IPS-20b (cell line): ENCODE data around the gene KRT85.

ENCODE experiments used
- H3K27ac ChIP-seq: one replicate; pipeline ENCODE4 v1.5.1; 2013; ENCODE audit warnings: low read length
- H3K27me3 ChIP-seq: 2 replicates; pipeline ENCODE4 v1.6.1; 2013; ENCODE audit warnings: mild to moderate bottlenecking, low read length, inconsistent platforms; ENCODE audit not compliant: insufficient read depth
- H3K36me3 ChIP-seq: 2 replicates; pipeline ENCODE4 v1.6.1; 2013; ENCODE audit warnings: low read depth, mild to moderate bottlenecking, inconsistent platforms, low read length, moderate library complexity; ENCODE audit not compliant: insufficient read depth
- H3K4me1 ChIP-seq: 2 replicates; pipeline ENCODE4 v1.6.1; 2013; ENCODE audit warnings: mild to moderate bottlenecking, control low read depth, inconsistent platforms, low read length, moderate library complexity; ENCODE audit not compliant: insufficient read depth
- H3K4me3 ChIP-seq: 2 replicates; pipeline ENCODE4 v1.5.1; 2013; ENCODE audit warnings: mild to moderate bottlenecking, low read length, inconsistent platforms
- H3K9ac ChIP-seq: 2 replicates; pipeline ENCODE4 v1.6.1; 2013; ENCODE audit warnings: low read depth, mild to moderate bottlenecking, inconsistent platforms, low read length, moderate library complexity
- H3K9me3 ChIP-seq: 2 replicates; pipeline ENCODE4 v1.6.1; 2013; ENCODE audit warnings: mild to moderate bottlenecking, low read depth, low read length, inconsistent platforms; ENCODE audit not compliant: insufficient read depth

KRT85 gene

DNA sequence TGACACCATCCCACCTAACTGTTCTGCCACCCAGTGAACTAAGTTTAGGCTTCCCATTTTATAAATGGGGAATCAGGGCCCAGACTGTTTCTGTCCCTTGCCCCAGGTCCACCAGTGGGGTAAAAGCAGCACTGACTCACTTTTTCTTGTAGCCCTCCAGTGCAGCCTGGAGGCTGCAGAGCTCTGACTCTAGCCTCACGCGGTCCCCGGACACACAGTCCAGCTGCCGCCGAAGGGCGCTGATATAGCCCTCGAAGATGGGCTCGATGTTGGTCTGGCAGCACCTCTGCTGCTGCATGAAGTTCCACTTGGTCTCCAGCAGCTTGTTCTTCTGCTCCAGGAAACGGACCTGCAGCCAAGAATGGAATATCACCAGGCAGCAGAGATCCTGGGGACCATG is 36.3 kb upstream of the KRT85 start:
- Histone ChIP-seq H3K27me3 (no peaks in the 10 kb centered on the region), H3K9ac (no peak overlapping the region), H3K36me3 (no peaks in the 10 kb centered on the region), H3K27ac (no peak overlapping the region), H3K9me3 (no peaks in the 10 kb centered on the region), H3K4me1 (peaks cover 3% of the 10 kb centered on the region; the same call in 1 of the 2 replicates), H3K4me3 (no peak overlapping the region)

DNA sequence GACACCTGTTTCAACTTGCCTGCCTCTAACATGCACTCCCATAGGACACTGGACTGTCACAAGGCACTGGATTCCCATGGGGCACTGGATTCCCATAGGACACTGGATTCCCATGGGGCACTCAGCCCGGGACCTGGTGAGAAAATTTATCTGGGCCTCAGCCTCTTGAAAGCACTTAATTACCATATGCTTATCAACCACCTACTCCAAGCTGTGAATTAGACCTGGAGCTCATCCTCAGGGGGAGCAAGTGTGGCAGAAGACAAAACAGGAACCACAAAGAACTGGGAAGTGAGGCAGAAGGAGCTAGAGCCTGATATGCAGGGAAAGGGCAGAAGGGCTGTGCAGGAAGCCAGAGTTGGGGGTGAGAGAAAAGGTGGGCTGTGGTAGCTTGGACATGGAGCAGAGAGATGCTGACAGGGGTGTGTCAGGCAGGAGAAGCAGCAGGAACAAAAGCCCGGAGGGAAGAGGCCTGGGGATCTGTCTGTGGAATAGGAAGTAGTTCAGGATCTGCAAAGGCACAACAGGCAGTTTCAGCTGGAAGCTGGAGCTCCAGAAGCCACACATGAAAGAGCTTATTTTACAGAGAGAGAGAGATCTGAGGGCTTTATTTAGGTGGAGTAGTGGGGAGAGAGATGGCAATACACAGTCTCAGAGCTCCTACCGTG is 35.7 kb upstream of the KRT85 start:
- no peak overlapping the region for H3K4me3 ChIP-seq

GRCh38 chr12:52402377-52402776 is 35.1 kb upstream of the KRT85 start:
- H3K9ac ChIP-seq = no peak overlapping the region
- H3K27me3 ChIP-seq = no peaks in the 10 kb centered on the region
- peaks cover 3% of the 10 kb centered on the region; the same call in 1 of the 2 replicates for H3K4me1 ChIP-seq
- no peak overlapping the region for H3K27ac ChIP-seq
- no peak overlapping the region for H3K4me3 ChIP-seq
- H3K36me3 ChIP-seq = no peaks in the 10 kb centered on the region
- H3K9me3 ChIP-seq = no peaks in the 10 kb centered on the region

More for the DNA sequence above, 35.7 kb upstream of the KRT85 start:
- Histone ChIP-seq H3K9ac (no peak overlapping the region), H3K9me3 (no peaks in the 10 kb centered on the region), H3K36me3 (no peaks in the 10 kb centered on the region), H3K4me1 (peaks cover 3% of the 10 kb centered on the region; the same call in 1 of the 2 replicates), H3K27me3 (no peaks in the 10 kb centered on the region), H3K27ac (no peak overlapping the region)

DNA sequence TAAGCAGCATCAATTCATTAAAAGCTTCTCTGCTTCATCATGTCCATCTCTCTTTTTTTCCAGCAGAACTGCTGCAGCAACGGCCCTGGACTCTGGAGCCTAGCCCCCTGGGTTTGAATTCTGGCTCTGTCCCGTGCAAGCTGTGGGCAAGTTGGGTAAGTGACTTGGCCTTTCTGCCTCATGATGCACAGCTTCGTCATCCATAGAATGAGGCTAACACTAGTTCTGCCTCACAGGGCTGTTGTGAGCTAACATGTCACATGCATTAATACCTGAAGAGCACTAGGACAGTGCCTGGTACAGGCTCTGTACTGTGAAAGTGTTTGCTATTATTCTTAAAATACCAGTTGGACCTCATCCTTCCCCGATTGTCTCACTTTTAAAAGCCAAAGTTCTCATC is 34.6 kb upstream of the KRT85 start:
- H3K9me3 ChIP-seq = no peaks in the 10 kb centered on the region
- H3K27ac ChIP-seq = no peak overlapping the region
- no peak overlapping the region for H3K9ac ChIP-seq
- no peaks in the 10 kb centered on the region for H3K36me3 ChIP-seq
- H3K27me3 ChIP-seq = no peaks in the 10 kb centered on the region
- H3K4me1 ChIP-seq = peaks cover 3% of the 10 kb centered on the region; the same call in 1 of the 2 replicates
- H3K4me3 ChIP-seq = no peak overlapping the region

GRCh38 chr12:52401526-52401925 is 34.2 kb upstream of the KRT85 start:
- no peak overlapping the region for H3K4me3 ChIP-seq
- no peak overlapping the region for H3K9ac ChIP-seq
- no peaks in the 10 kb centered on the region for H3K9me3 ChIP-seq
- no peak overlapping the region for H3K27ac ChIP-seq
- H3K27me3 ChIP-seq = no peaks in the 10 kb centered on the region
- no peaks in the 10 kb centered on the region for H3K36me3 ChIP-seq
- peaks cover 3% of the 10 kb centered on the region; the same call in 1 of the 2 replicates for H3K4me1 ChIP-seq

DNA sequence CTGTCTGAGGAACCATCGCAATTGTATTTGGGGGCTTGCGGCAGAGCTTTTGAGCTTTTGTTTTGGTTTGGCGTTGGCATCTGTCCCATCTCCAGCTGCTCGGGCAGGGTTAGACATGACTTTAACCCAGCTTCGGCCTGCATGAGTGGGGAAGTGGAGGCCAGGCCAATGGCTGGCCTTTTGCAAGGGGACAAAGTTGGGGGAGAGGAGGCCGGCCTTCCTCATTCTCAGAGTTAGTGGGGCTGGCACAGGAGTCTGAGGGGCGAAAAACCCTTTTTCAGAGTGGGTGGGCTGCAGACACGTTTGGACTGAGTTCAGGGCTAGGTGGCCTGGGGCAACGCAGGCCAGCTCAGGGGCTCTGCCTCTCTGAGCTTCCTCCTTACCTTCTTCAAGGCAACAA is 33.6 kb upstream of the KRT85 start:
- H3K27me3 ChIP-seq = no peaks in the 10 kb centered on the region
- no peaks in the 10 kb centered on the region for H3K9me3 ChIP-seq
- no peaks in the 10 kb centered on the region for H3K36me3 ChIP-seq
- no peak overlapping the region for H3K9ac ChIP-seq
- H3K27ac ChIP-seq = no peak overlapping the region
- H3K4me3 ChIP-seq = no peak overlapping the region
- peaks cover 3% of the 10 kb centered on the region; the same call in 1 of the 2 replicates for H3K4me1 ChIP-seq

GRCh38 chr12:52399756-52400155 is 32.5 kb upstream of the KRT85 start:
- Histone ChIP-seq H3K27ac (no peak overlapping the region), H3K4me3 (no peak overlapping the region), H3K36me3 (no peaks in the 10 kb centered on the region)

DNA sequence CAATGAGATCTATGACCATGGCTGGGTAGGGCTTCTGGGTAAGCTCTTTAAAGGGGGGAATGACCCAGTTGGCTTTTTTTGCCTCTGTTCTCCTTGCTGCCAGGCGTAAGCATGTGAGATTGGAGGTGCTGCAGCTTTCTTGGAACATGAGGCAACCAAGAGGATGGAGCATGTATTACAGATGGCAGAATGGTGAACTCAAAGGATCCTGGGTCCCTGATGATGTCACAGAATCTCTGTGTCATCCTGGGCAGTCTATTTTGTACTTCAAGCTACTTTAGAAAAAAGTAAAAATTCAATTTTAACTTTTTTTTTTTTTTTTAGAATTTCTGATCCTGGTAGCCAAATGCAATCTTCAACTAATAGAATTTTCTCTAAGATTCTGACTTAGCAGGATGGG is 30.9 kb upstream of the KRT85 start:
- H3K4me1 ChIP-seq = peaks cover 3% of the 10 kb centered on the region; the same call in 1 of the 2 replicates
- H3K9ac ChIP-seq = no peak overlapping the region
- no peak overlapping the region for H3K27ac ChIP-seq
- no peaks in the 10 kb centered on the region for H3K9me3 ChIP-seq
- H3K36me3 ChIP-seq = no peaks in the 10 kb centered on the region
- peaks cover 5% of the 10 kb centered on the region for H3K27me3 ChIP-seq
- no peak overlapping the region for H3K4me3 ChIP-seq

More at GRCh38 chr12:52399756-52400155, 32.5 kb upstream of the KRT85 start:
- H3K27me3 ChIP-seq = peaks cover 5% of the 10 kb centered on the region
- H3K9ac ChIP-seq = no peak overlapping the region
- H3K9me3 ChIP-seq = no peaks in the 10 kb centered on the region
- H3K4me1 ChIP-seq = peaks cover 3% of the 10 kb centered on the region; the same call in 1 of the 2 replicates

DNA sequence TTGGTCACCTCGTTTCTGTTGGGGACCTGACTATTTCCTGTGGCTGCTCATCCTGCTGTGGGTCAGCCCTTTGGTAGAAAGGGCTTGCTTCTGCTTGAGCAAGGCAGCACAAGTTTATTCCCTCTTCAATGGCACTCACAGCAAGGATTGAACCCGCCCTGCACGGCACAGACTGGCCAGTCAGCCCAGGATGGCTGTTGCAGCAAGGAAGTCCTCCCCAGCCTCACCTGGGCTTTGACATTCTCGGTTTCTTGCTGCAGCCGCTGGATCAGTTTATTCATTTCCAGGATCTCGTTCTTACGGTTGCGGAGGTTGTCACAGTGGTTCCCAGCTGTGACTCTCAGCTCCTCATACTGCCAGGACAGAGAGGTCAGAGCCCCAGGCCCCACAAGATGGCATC is 29.4 kb upstream of the KRT85 start:
- no peak overlapping the region for H3K27ac ChIP-seq
- no peak overlapping the region for H3K4me3 ChIP-seq

DNA sequence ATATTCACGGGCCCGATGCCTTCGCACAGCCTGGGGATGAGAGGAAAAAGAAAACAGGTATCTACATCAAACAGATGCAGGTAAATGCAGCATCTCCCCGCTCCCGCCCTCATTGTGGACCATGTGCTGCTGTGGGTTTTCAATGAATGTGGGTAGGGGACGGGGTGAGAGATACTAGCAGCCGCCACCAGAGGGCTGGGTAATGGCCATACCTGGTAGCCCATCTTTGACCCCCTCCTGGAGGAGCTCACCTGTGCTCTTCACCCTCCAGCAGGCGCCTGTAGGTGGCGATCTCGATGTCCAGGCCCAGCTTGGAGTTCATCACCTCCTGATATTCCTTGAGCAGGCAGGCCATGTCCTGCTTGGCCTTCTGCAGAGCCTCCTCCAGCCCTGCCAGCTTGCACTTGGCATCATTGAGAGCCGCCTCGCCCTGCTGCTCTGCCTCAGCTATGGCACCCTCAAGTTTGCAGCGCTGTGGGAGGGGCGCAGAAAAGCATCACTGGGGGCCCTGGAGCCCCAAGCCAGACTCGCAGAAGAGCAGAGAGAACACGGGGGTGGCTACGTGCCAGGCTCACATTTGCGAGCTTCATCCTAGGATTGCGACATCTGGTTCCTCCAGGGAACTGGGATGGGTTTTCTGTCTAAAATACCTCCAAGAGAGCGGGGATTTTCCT is 28.6 kb upstream of the KRT85 start:
- Histone ChIP-seq H3K9ac (no peak overlapping the region), H3K4me3 (no peak overlapping the region), H3K4me1 (no peaks in the 10 kb centered on the region), H3K27me3 (peaks cover 5% of the 10 kb centered on the region), H3K9me3 (no peaks in the 10 kb centered on the region), H3K27ac (no peak overlapping the region), H3K36me3 (no peaks in the 10 kb centered on the region)

More for the DNA sequence above, 29.4 kb upstream of the KRT85 start:
- Histone ChIP-seq H3K36me3 (no peaks in the 10 kb centered on the region), H3K4me1 (no peaks in the 10 kb centered on the region), H3K9ac (no peak overlapping the region), H3K27me3 (peaks cover 5% of the 10 kb centered on the region), H3K9me3 (no peaks in the 10 kb centered on the region)

- H3K27me3 ChIP-seq = peaks cover 5% of the 10 kb centered on the region
- no peaks in the 10 kb centered on the region for H3K36me3 ChIP-seq
- no peaks in the 10 kb centered on the region for H3K4me1 ChIP-seq
- H3K9ac ChIP-seq = no peak overlapping the region
- H3K9me3 ChIP-seq = no peaks in the 10 kb centered on the region
- H3K4me3 ChIP-seq = no peak overlapping the region
- no peak overlapping the region for H3K27ac ChIP-seq
Observed at GRCh38 chr12:52394836-52395405, 27.6 kb upstream of the KRT85 start.
